HEK293 (cell line): ENCODE results near the gene RGS11.

Experiments used
- CTCF ChIP-seq: fragments of 450-650 bp; formaldehyde crosslinking; IDR thresholded peaks from 2 replicates; pipeline ENCODE4 v1.5.1; 2016; ENCODE audit warnings: missing biosample characterization, missing genetic modification characterization
- ELK4 ChIP-seq: IDR thresholded peaks from 2 replicates; pipeline ENCODE4 v1.6.1; 2011; ENCODE audit warnings: mild to moderate bottlenecking, low read depth, low read length, borderline replicate concordance
- KLF8 ChIP-seq: fragments of 450-650 bp; formaldehyde crosslinking; IDR thresholded peaks from 2 replicates; pipeline ENCODE4 v1.5.1; 2016; ENCODE audit warnings: missing biosample characterization, missing genetic modification characterization
- PBX3 ChIP-seq: sonication (generic); formaldehyde crosslinking; IDR thresholded peaks from 2 replicates; pipeline ENCODE4 v1.8.1; 2022; ENCODE audit warnings: mild to moderate bottlenecking, moderate library complexity, missing genetic modification reagents
- SETDB1 ChIP-seq: IDR thresholded peaks from one replicate; pipeline ENCODE4 v1.6.1; 2017; ENCODE audit warnings: mild to moderate bottlenecking, low read length, moderate library complexity, mixed read lengths; ENCODE audit not compliant: insufficient read length
- ZBTB17 ChIP-seq: fragments of 450-650 bp; formaldehyde crosslinking; IDR thresholded peaks from 2 replicates; pipeline ENCODE4 v1.5.1; 2016; ENCODE audit warnings: missing biosample characterization, missing genetic modification characterization
- ZNF214 ChIP-seq: fragments of 450-650 bp; formaldehyde crosslinking; IDR thresholded peaks from 2 replicates; pipeline ENCODE4 v1.5.1; 2017; ENCODE audit warnings: missing biosample characterization, mild to moderate bottlenecking, missing genetic modification characterization, borderline replicate concordance
- ZNF26 ChIP-seq: fragments of 450-650 bp; formaldehyde crosslinking; IDR thresholded peaks from 2 replicates; pipeline ENCODE4 v1.5.1; 2016; ENCODE audit warnings: missing biosample characterization, missing genetic modification characterization
- ZNF362 ChIP-seq: fragments of 450-650 bp; formaldehyde crosslinking; IDR thresholded peaks from 2 replicates; pipeline ENCODE4 v1.5.1; 2016; ENCODE audit warnings: missing biosample characterization, missing genetic modification characterization
- ZNF561 ChIP-seq: fragments of 450-650 bp; IDR thresholded peaks from 2 replicates; pipeline ENCODE4 v1.5.1; 2018; ENCODE audit warnings: missing biosample characterization, missing genetic modification characterization, borderline replicate concordance
- ZNF621 ChIP-seq: fragments of 450-650 bp; formaldehyde crosslinking; IDR thresholded peaks from 2 replicates; pipeline ENCODE4 v1.5.1; 2017; ENCODE audit warnings: missing biosample characterization, missing genetic modification characterization
- ZNF629 ChIP-seq: fragments of 450-650 bp; formaldehyde crosslinking; IDR thresholded peaks from 2 replicates; pipeline ENCODE4 v1.5.1; 2017; ENCODE audit warnings: missing biosample characterization, missing genetic modification characterization
- ZNF768 ChIP-seq: fragments of 450-650 bp; formaldehyde crosslinking; IDR thresholded peaks from 2 replicates; pipeline ENCODE4 v1.5.1; 2018; ENCODE audit warnings: missing biosample characterization, mild to moderate bottlenecking, missing genetic modification characterization
- ZSCAN16 ChIP-seq: fragments of 450-650 bp; formaldehyde crosslinking; IDR thresholded peaks from 2 replicates; pipeline ENCODE4 v1.5.1; 2016; ENCODE audit warnings: missing biosample characterization, missing genetic modification characterization

GRCh38 chr16:314795-315299 lies 39.1 kb upstream of the RGS11 start:
- TF ChIP-seq ZNF621 (no peak), PBX3 (CRISPR knock-in tag) (no peak), ZNF629 (tag by site-specific recombination) (no peak), ZNF214 (tag by site-specific recombination) (no peak), CTCF (no peak), ZBTB17 (tag by site-specific recombination) (no peak), ZNF362 (tag by site-specific recombination) (no peak), SETDB1 (no peak), ZNF26 (tag by site-specific recombination) (no peak), ZSCAN16 (no peak), ZNF768 (tag by site-specific recombination) (no peak), KLF8 (tag by site-specific recombination) (no peak), ELK4 (no peak), ZNF561 (tag by site-specific recombination) (no peak)
